ENCODE measurements around the gene LRFN3.

DNA sequence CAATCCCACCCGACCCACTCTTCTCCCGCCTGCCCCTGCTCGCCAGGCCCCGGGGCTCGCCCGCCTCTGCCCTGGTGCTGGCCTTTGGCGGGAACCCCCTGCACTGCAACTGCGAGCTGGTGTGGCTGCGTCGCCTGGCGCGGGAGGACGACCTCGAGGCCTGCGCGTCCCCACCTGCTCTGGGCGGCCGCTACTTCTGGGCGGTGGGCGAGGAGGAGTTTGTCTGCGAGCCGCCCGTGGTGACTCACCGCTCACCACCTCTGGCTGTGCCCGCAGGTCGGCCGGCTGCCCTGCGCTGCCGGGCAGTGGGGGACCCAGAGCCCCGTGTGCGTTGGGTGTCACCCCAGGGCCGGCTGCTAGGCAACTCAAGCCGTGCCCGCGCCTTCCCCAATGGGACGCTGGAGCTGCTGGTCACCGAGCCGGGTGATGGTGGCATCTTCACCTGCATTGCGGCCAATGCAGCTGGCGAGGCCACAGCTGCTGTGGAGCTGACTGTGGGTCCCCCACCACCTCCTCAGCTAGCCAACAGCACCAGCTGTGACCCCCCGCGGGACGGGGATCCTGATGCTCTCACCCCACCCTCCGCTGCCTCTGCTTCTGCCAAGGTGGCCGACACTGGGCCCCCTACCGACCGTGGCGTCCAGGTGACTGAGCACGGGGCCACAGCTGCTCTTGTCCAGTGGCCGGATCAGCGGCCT, 4.1 kb downstream of the LRFN3 start:
- no peak for TF ChIP-seq CTCF (IDR thresholded peaks at IDR 0.05)
- no peak for TF ChIP-seq POLR2A (IDR thresholded peaks at IDR 0.05)
